Lower leg skin (tissue), 4 donors: ENCODE data around the gene DMAC2L. TPM values are rescaled to one million over a fixed set of nuclear protein-coding genes. Genes with fewer than 3 reads are reported as not detected.
"Not testable (repeated sequence)": the region's sequence is repeated elsewhere in the genome, so short reads cannot be mapped to it uniquely, and the experiment has no call there.

Experiments used
- DNase-seq, 2 donors: peaks; one replicate each; pipeline ENCODE4 v3.0.0-alpha.2; 2019; ENCODE audit warnings: low spot score in 2 of 2
- H3K4me3 ChIP-seq: fragments of 200-600 bp; sonication (generic); 2 replicates; pipeline ENCODE4 v1.5.1; 2017; ENCODE audit warnings: mild to moderate bottlenecking, low read depth; ENCODE audit not compliant: poor library complexity, severe bottlenecking
- POLR2A ChIP-seq, 2 donors: fragments of 450-650 bp; IDR thresholded peaks; one replicate each; pipeline ENCODE4 v1.6.1; 2016 to 2017; ENCODE audit warnings: antibody characterized with exemption in 2 of 2, mild to moderate bottlenecking in 1 of 2, moderate library complexity in 1 of 2
- WGBS, 2 donors: methylation state at CpG; one replicate each; pipeline ENCODE4 v1.1.5; 2018; 5-methylcytosine and 5-hydroxymethylcytosine counted together
- intact Hi-C: fragments of 100-400 bp; cut with DNase I; formaldehyde crosslinking; loops from one replicate; pipeline ENCODE4 v1.15.0; 2023; ENCODE audit warnings: low total_unique reads
- total RNA-seq, 4 donors: library from RNA; depleted of rRNA; stranded (reverse); fragments of >200 nt; gene quantifications; one replicate each; pipeline ENCODE4 v1.1.0, GENCODE V29; 2016
- TF ChIP-seq, protein P1 (sequence below), 3 donors: fragments of 450-650 bp; IDR thresholded peaks; one replicate each; pipeline ENCODE4 v1.5.1; 2016; ENCODE audit warnings: antibody characterized with exemption in 3 of 3, mild to moderate bottlenecking in 3 of 3, moderate library complexity in 2 of 3

Gene DMAC2L
- total RNA-seq, 4 donors from 2014 or later: 8.9 to 24.6 (median 15.3) TPM

DNA sequence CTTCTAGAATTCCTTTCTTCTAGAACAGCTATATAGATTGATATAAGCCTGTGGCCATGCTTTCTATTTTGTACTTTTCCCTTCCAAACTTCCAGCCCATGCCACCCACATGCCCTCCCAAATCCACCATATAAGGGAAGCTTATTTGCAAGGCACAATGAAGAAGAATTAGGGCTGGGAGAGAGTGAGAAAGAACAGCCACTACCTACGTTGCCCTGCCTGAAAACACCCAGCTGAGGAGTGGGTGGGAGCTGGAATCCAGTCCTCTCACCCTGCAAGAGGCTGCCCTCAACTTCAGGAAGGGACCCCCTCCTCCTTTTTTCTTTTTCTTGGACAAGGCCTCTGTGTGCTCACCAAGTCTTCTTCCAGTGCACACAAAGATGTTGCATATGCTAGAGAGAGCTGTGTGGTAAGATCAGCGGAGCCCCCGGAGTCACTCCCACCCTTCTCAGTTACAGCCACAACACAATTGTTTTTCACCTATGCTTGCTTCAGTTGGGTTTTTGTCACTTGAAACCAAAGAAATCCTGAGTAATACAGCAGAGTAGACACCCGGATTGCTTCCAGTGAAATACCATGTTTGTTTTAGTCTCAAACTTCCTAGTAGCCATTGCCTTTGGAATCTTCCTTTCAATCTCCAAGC is 45.8 kb downstream of the DMAC2L start:
- 94 to 95% methylated on average over 4 of the region's 4 CpGs for WGBS, 2 donors
- no peak for TF ChIP-seq POLR2A (IDR thresholded peaks at IDR 0.05)
- TF ChIP-seq, protein P1, sequence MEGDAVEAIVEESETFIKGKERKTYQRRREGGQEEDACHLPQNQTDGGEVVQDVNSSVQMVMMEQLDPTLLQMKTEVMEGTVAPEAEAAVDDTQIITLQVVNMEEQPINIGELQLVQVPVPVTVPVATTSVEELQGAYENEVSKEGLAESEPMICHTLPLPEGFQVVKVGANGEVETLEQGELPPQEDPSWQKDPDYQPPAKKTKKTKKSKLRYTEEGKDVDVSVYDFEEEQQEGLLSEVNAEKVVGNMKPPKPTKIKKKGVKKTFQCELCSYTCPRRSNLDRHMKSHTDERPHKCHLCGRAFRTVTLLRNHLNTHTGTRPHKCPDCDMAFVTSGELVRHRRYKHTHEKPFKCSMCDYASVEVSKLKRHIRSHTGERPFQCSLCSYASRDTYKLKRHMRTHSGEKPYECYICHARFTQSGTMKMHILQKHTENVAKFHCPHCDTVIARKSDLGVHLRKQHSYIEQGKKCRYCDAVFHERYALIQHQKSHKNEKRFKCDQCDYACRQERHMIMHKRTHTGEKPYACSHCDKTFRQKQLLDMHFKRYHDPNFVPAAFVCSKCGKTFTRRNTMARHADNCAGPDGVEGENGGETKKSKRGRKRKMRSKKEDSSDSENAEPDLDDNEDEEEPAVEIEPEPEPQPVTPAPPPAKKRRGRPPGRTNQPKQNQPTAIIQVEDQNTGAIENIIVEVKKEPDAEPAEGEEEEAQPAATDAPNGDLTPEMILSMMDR (IDR thresholded peaks at IDR 0.05): no peak
- no peak overlapping the region for H3K4me3 ChIP-seq
- intact Hi-C loops: no loop called here
- DNase-seq: no peak

DNA sequence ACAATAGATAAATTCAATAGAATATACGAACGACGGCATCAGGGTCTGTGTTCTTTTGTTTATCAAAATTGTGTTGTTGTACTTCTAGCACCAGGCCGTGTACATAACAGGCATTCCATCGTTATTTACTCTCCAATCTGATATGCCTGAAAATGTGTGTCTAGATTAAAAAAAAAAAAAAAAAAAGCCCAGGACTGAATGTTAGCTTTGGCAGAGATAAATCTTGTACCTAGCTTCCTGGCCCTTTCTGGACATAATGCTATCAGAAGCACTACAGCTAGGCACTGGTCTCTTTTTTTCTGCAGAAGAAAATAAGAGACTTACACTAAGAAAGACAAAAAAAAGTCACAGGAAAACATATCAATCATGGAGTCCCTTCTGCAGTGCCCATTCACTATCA is 47.5 kb downstream of the DMAC2L start:
- intact Hi-C loops: no loop called here
- WGBS, 2 donors: 94 to 95% methylated on average over 5 of the region's 5 CpGs
- DNase-seq: no peak
- TF ChIP-seq, protein P1 (IDR thresholded peaks at IDR 0.05): no peak
- no peak for TF ChIP-seq POLR2A (IDR thresholded peaks at IDR 0.05)
- no peak overlapping the region for H3K4me3 ChIP-seq

DNA sequence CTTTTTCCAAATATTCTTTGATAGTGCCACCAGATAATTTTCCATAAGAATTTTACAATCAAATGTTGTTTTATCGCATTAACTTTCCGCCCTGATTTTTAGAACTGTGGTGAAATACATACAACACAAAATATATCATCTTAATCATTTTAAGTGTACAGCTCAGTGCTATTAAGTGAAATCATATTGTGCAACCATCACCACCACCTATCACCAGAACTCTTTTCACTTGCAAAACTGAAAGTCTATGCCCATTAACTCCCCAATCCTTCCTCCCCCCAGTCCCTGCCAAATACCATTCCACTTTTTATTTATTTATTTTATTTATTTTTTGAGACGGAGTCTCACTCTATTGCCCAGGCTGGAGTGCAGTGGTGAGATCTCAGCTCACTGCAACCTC is 48.0 kb downstream of the DMAC2L start:
- TF ChIP-seq, protein P1 (IDR thresholded peaks at IDR 0.05): no peak
- no peak for TF ChIP-seq POLR2A (IDR thresholded peaks at IDR 0.05)
- intact Hi-C loops: no loop called here
- no peak overlapping the region for H3K4me3 ChIP-seq
- WGBS, 2 donors: 95 to 97% methylated on average over 3 of the region's 3 CpGs
- no peak for DNase-seq

DNA sequence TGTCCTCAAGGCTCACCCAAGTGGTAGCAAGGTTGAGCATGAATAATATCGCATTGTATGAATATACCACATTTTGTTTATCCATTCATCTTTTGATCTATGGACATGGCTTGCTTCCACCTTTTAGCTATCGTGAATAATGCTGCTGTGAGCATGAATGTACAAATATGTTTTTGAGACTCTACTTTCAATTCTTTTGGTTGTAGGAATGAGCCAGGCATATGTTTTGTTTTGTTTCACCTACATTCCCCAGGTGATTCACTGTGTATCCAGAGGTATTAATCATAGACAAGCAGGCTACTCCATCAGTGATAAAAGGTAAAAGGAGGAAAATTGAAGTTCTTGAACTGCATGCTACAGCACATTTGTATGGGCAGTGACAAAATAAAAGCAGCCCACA is 48.7 kb downstream of the DMAC2L start:
- intact Hi-C loops: no loop called here
- TF ChIP-seq POLR2A (IDR thresholded peaks at IDR 0.05): no peak
- TF ChIP-seq, protein P1 (IDR thresholded peaks at IDR 0.05): no peak
- 59 to 66% methylated on average over 2 of the region's 2 CpGs for WGBS, 2 donors
- DNase-seq: no peak
- H3K4me3 ChIP-seq: no peak overlapping the region

DNA sequence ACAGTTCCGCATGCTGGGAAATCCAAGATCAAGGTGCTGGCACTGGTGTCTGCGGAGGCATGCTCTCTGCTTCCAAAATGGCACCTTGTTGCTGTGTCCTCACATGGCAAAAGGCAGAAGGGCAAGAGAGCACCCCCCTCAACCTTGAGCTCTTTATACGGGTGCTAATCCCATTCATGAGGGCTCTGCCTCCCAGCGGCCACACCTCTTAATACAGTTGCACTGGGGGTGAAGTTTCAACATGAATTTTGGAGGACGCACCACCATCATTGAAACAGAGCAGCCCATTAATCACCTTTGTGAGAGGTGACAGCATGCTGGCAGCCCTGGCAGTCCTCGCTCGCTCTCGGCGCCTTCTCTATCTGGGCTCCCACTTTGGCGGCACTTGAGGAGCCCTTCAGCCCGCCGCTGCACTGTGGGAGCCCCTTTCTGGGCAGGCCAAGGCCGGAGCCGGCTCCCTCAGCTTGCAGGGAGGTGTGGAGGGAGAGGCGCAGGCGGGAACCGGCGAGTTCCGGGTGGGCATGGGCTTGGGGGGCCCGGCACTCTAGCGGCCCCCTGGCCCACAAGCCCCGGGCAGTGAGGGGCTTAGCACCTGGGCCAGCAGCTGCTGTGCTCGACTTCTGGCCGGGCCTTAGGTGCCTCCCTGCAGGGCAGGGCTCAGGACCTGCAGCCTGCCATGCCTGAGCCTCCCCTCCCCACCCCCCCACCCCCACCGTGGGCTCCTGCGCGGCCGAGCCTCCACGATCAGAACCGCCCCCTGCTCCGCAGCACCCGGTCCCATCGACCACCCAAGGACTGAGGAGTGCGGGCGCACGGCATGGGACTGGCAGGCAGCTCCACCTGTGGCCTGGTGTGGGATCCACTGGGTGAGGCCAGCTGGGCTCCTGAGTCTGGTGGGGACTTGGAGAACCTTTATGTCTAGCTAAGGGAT is 49.6 kb downstream of the DMAC2L start:
- intact Hi-C loops: not testable (repeated sequence)

More for the DNA sequence above, 49.6 kb downstream of the DMAC2L start:
- not testable (repeated sequence) for DNase-seq, H3K4me3 ChIP-seq
- WGBS, 2 donors: 92 to 94% methylated on average over 22 to 31 of the region's 36 CpGs
